NCI-H2227 (cell line): ENCODE measurements around the gene AFAP1L2.

Experiments
- DNase-seq: peaks from one replicate; lab custom pipeline; 2025; ENCODE audit not compliant: unreplicated experiment; lab: John Stamatoyannopoulos, UW

The AFAP1L2 gene

GRCh38 chr10:114392112-114392835 is 12.0 kb downstream of the AFAP1L2 start:
- DNase-seq: no peak

- no peak for DNase-seq
Measured at GRCh38 chr10:114391599-114391998, 12.7 kb downstream of the AFAP1L2 start.

DNA sequence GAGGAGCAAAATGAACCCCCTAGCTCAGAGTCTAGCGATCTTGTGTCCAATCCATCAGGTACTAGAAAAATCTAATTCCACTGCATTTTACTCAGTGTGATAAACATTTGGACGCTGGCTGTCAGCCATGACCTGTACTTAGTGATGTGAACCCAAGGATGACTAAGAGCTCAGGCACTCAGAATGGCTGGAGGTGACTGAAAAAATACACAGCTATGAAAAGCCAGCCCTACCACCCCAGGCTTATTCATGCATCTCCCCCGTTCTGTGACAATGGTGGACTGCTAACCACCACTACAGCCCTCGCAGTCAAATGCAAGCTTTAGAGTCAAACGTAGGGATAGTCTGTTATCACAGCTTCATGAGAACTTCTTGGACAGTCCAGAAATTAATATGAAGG is 14.9 kb downstream of the AFAP1L2 start:
- DNase-seq: no peak

GRCh38 chr10:114388275-114388674 is 16.0 kb downstream of the AFAP1L2 start:
- no peak for DNase-seq

GRCh38 chr10:114387784-114388183 is 16.5 kb downstream of the AFAP1L2 start:
- no peak for DNase-seq

- DNase-seq: no peak
Measured at GRCh38 chr10:114386452-114386851, 17.9 kb downstream of the AFAP1L2 start.

DNA sequence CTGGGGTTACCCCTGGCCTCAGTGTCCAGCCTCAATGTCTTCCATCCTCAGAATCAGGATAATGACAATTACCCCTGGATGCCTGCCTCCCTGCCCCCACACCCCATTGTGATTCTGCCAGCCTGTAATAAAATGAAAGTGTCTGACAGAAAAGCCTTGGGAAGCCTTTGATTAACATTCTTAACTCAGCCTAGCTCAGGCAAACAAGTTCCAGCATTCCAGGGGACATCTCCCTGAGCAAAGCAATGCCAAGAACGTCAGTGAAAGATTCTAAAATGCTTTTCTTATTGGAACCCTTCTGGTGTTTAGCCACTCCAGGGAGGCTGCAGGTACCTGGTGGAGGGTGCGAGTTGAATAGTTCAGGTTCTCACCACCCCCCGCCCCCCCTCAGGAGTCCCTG is 18.7 kb downstream of the AFAP1L2 start:
- DNase-seq: no peak

- DNase-seq: no peak
Measured at GRCh38 chr10:114384601-114385000, 19.7 kb downstream of the AFAP1L2 start.

- no peak for DNase-seq
Measured at GRCh38 chr10:114384181-114384580, 20.1 kb downstream of the AFAP1L2 start.

GRCh38 chr10:114380797-114381196 is 23.5 kb downstream of the AFAP1L2 start:
- no peak for DNase-seq

DNA sequence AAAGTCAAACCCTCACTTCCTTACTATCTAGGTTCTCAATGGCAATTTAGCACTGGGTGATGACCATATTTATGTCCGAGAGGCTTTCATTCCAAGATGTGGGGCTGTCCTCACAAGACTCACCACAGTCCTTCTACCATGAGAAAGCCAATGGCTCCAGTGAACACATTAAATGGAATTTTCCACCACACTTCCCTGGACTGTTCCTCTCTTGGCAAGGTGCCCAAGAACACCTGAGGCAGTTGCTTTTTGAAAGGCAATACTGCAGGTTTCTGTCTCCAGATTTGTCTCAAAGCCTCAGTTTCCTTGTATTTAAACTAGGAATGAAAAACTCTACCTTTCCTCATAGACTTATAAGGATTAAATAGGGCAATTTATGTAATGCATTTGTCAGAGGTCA is 24.2 kb downstream of the AFAP1L2 start:
- no peak for DNase-seq

DNA sequence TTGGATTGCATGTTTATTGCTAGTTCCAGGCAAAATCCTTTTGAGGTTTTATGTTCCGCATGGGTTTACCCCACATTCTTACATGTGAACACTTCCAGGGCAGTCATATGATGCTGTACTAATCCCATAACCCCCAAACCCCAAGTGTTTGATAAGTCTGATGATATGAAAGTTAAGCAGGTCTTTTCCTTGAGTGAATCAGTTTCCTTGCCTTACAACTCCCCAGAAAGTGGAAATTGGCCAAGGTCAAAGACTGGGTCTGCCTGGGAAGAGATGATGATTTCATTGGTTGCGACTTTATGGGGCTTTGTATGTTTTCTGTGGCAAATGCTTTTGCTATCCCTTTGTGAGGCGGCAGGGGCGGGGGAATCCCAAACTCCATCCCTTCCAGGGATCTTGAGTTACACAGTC is 24.7 kb downstream of the AFAP1L2 start:
- no peak for DNase-seq

- DNase-seq: no peak
Measured at GRCh38 chr10:114376523-114376922, 27.8 kb downstream of the AFAP1L2 start.

- no peak for DNase-seq
Measured at GRCh38 chr10:114375047-114375446, 29.3 kb downstream of the AFAP1L2 start.

GRCh38 chr10:114374053-114374791 is 30.1 kb downstream of the AFAP1L2 start:
- peak; percentile 19 for DNase-seq

DNA sequence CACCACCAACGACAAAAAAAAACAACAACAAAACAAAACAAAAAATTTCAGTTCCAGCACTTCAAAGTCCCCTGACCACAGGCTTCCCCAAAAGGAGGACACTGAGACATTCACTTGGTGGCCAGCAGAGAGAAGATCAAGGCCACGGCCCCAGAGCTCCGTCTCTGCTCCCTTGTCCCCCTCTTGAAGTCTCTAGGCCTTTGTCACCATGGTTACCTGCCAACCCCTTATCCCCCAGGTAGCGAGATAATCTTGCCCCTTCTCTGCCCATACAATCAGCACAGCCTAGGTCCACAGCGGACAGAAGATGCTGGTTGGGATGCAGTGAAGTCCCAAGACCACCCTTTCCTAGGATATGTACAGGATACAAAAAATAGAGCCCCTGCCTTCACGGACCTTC is 30.7 kb downstream of the AFAP1L2 start:
- DNase-seq: no peak

DNA sequence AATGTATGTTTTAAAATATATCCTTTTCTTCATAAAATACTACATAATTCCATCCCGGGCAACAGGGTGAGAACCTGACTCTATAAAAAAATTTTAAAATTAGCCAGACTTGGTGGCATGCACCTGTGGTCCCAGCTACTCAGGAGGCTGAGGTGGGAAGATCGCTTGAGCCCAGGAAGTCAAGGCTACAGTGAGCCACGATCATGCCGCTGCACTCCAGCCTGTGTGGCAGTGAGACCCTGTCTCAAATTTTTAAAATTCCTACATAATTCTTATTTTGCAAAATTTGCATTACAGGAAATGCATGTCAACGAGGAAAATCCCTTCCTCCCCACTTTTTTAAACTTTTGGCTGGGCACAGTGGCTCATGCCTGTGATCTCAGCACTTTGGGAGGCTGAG is 31.3 kb downstream of the AFAP1L2 start:
- DNase-seq: no peak

DNA sequence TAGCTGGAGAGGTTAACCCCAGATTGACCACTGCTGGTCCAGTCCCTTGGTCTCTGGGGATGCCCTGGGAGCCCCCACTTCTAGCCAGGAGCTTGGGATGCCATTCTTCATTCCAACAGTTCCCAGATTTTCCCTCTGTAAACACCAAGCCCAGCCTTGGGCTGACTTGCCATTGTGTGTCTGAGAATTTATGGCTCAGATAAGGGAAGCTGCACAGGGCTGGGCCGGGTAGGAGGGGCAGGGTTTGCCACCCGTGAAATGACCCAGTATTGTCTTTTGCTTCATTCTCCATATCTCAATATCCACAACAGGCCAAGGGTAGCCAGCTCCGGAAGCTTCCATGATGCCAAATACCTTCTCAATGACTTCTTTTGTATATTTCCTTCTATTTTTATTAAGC is 32.1 kb downstream of the AFAP1L2 start:
- no peak for DNase-seq

- no peak for DNase-seq
Measured at GRCh38 chr10:114370966-114371365, 33.3 kb downstream of the AFAP1L2 start.

- no peak for DNase-seq
Measured at GRCh38 chr10:114370199-114370598, 34.1 kb downstream of the AFAP1L2 start.

GRCh38 chr10:114368057-114368391 is 36.3 kb downstream of the AFAP1L2 start:
- no peak for DNase-seq

GRCh38 chr10:114367351-114368056 is 36.8 kb downstream of the AFAP1L2 start:
- no peak for DNase-seq
